ENCODE measurements around the gene NCAPH2.

Gene NCAPH2

DNA sequence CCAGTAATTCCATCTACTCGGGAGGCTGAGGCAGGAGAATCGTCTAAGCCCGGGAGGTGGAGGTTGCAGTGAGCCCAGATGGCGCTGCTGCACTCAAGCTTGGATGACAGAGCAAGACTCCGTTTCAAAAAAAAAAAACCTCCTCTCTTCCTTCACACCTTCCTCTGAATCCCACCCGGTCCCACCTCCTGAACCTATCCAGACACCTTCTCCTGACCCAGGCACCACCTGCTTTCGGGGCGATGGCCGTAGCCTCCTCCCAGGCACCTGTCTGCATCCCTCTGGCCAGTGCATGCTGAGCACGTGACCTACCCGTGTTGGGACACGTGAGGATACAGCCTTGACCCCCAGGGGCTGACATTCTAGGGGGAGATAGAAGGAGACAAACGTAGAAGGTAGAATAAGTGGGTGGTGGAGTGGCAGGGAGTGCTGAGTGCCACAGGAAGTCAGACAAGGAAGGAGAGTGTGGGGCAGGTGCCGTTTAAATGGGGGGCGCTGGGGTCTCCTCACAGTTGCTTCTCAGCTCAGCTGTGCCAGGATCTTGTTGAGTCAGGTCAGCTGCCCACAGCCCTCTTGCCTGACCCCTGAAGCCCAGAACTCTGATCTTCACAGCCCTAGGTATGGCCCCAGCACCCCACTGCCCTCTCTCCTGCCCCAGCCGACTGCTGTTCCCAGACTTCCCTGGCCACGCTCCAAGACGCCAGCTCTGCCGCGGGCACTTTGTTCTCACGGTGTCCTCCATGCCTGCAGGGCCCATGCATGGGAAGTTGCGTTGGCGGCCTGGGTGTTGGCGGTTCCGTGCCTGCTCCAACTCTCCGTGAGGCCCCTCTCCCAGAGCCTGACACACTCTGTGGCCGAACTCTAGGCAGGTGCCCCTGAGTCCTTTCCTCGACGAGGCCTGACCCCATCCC is 22.5 kb upstream of the NCAPH2 start:
- in situ Hi-C loops (cut with HindIII; ENCODE audit: low sequenced_read_pairs), result no loop called here
- TF ChIP-seq CTCF (IDR thresholded peaks at IDR 0.05; ENCODE audit: low read depth, low read length), result no peak
- DNase-seq (ENCODE audit: low read depth, low spot score), result no peak
- no peak overlapping the region for H3K4me3 ChIP-seq (ENCODE audit: low read depth, low read length)

- in situ Hi-C loops (cut with HindIII; ENCODE audit: low sequenced_read_pairs), result no loop called here
- no peak for DNase-seq (ENCODE audit: low read depth, low spot score)
- H3K4me3 ChIP-seq (ENCODE audit: low read depth, low read length), result no peak within 1 kb of the TSS
- no peak for TF ChIP-seq CTCF (IDR thresholded peaks at IDR 0.05; ENCODE audit: low read depth, low read length)
These were observed 21.3 kb upstream of the NCAPH2 start, which contains the start of gene MIOX for GRCh38 chr22:50486561-50487289. Gene MIOX, plus strand, starts transcription at chr22:50486859. Its CDS starts 39 bp downstream, at chr22:50486898.

DNA sequence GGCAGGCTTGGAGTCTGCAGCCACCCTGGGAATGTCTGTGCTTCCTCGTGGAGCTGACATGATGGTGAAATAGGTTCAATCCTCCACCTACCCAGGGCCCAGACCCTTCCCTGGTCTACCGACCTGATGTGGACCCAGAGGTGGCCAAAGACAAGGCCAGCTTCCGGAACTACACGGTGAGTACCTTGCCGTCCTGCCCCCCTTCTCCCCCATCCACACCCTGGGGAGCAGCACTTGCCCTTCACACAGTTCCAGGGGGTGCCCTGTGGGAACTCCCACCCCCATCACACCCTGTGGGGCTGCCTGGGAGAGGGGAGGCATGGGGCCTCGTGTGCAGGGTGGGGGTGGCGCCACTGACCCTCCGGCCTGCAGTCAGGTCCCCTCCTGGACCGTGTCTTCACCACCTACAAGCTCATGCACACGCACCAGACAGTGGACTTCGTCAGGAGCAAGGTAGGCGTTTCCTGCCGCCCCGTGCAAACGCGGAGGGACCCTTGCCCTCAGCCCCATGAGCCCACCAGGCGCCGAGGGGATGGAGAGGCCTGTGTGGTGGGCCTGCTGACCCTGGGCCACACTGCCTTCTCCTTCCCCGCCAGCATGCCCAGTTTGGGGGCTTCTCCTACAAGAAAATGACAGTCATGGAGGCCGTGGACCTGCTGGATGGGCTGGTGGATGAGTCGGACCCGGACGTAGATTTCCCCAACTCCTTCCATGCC is 20.6 kb upstream of the NCAPH2 start:
- DNase-seq (ENCODE audit: low read depth, low spot score), result no peak
- in situ Hi-C loops (cut with HindIII; ENCODE audit: low sequenced_read_pairs), result no loop called here
- no peak overlapping the region for H3K4me3 ChIP-seq (ENCODE audit: low read depth, low read length)
- no peak for TF ChIP-seq CTCF (IDR thresholded peaks at IDR 0.05; ENCODE audit: low read depth, low read length)

DNA sequence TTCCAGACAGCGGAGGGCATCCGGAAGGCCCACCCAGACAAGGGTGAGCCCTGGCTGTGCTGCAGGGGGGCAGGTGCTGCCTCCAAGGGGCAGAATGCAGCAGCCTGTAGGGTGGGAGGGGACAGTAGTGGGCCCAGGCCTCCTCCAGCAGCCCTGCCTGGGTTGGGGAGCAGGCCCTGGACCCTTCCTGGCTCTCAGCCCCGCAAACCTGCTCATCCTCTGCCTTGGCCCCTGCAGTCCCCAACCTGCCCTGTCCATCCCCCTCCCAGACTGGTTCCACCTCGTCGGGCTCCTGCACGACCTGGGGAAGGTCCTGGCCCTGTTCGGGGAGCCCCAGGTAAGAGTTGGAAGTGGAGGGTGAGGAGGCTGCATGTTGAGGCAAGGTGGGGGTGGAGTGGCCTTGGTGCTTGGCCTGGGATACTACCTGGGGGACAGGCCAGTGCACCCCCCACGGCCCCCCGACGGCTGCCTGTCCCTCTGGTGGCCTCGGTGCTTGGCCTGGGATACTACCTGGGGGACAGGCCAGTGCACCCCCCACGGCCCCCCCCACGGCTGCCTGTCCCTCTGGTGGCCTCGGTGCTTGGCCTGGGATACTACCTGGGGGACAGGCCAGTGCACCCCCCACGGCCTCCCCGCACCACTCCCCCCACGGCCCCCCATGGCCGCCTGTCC is 19.9 kb upstream of the NCAPH2 start:
- in situ Hi-C loops (cut with HindIII; ENCODE audit: low sequenced_read_pairs), result no loop called here
- TF ChIP-seq CTCF (IDR thresholded peaks at IDR 0.05; ENCODE audit: low read depth, low read length), result no peak
- no peak for DNase-seq (ENCODE audit: low read depth, low spot score)
- no peak overlapping the region for H3K4me3 ChIP-seq (ENCODE audit: low read depth, low read length)

DNA sequence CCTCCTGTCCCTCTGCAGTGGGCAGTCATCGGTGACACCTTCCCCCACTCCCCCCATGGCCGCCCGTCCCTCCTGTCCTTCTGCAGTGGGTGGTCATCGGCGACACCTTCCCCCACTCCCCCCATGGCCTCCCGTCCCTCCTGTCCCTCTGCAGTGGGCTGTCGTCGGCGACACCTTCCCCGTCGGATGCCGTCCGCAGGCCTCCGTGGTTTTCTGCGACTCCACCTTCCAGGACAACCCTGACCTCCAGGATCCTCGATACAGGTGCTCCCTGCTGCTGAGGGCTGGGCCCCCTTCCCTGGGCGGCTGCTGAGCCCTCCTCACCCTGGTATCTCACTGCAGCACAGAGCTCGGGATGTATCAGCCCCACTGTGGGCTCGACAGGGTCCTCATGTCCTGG is 19.1 kb upstream of the NCAPH2 start:
- in situ Hi-C loops (cut with HindIII; ENCODE audit: low sequenced_read_pairs), result no loop called here
- no peak for DNase-seq (ENCODE audit: low read depth, low spot score)
- TF ChIP-seq CTCF (IDR thresholded peaks at IDR 0.05; ENCODE audit: low read depth, low read length), result no peak
- no peak overlapping the region for H3K4me3 ChIP-seq (ENCODE audit: low read depth, low read length)
